GM19397 (cell line): ENCODE data around the gene GEMIN4.

Source experiments
- ATAC-seq: cut with Tn5 transposase; IDR thresholded peaks from one replicate; pipeline ENCODE4 v1.9.1; 2021; ENCODE audit warnings: mild to moderate bottlenecking, moderate library complexity; ENCODE audit not compliant: unreplicated experiment

The GEMIN4 gene

DNA sequence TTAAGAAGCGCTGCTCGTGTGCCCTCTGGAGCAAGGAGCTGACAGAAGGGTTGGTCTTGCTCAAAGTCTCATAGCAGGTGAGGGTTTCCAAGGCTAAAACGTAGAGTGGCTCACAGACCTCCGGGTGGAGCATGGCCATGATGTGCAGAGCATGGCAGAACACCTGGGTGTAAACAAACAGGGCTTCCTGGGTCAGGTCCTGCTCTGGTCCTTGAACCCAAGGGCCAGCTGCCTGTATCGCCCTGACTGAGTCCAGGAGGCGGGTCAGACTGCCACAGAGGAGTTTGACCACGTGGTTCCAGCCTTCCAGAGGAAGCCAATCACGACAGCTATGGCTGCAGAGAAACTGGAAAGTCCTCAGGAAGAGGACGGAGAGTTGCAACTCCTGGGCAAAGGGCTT lies 7.1 kb downstream of the GEMIN4 start:
- no peak for ATAC-seq

DNA sequence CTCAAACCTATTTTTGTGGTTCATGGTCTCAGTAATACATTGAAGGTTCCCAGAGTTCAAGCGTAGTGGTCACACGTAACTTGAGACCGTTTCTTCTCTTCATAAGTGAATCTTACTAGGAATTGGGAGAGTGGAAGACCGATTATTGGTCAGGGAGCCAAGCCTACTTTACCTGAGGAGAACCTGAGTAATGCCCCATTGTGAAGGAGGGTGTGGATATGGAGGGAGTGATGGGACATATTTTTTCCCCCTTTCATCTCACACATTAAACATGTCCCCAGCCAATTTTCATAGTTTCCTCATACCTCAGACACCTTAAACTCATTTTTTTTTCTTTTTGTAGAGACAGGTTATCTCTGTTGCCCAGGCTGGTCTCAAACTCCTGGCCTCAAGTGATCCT lies 8.9 kb downstream of the GEMIN4 start:
- ATAC-seq: no peak

GRCh38 chr17:742147-742793 lies 9.8 kb downstream of the GEMIN4 start:
- no peak for ATAC-seq

- peak; percentile 74 for ATAC-seq
These were observed 11.6 kb downstream of the GEMIN4 start for GRCh38 chr17:740240-741017.

- ATAC-seq: no peak
These were observed 14.4 kb downstream of the GEMIN4 start for GRCh38 chr17:737561-738113.

DNA sequence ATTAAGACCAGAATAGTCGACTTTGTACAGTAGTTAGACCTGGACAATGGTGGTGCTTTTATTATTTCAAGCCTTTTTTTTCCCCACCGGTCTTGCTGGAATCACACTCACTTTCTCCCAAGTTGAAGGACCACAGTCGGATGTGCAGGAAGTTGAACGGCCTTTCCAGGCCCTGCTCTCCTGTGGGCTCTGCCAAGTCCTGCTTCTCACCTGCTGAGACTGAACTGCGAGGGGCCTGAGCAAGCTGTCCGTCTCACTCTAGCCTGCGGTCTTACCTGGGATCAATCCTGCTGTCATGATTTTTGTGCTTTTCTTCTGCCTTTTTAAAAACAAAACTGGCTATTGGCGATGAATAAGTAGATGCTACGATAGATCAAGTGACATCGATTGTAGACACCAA lies 18.3 kb downstream of the GEMIN4 start:
- ATAC-seq: no peak

DNA sequence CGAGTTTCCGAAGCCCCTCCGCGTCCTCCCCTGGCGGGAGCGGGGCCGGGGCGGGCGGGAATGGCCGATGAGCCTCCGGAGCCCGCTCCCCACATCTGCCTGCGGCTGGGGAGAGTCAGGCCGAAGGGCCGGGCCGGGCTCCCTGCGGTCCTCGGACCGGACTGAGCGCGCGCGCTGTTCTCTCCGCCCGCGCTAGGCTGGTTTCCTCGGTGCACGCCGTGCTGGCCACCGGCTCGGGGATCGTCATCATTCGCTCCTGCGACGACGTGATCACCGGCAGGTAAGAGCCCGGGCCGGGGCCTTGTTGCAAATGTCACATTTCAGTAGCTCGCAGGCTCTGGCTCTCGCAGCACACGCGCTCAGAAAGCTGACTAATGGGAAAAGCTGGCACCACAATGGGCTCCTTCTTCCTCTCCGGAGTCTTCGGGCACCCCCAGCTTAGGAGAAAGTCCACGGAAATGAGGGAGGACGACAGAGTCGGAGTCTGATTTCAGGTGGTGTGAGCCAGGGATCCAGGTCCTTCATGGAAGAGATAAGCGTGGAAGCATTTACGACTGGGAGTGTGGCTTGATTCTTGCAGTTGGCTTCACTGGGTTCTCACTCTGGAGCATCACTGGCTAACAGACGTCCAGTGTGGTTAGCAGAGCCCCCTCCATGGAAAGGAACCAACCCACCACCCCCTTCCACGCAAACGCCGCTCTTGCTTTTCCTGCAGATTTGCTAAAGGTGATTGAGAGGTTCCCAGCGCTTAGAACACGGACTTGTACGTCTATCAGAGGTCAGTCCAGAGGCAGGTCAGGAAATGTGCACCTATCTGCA lies 19.0 kb downstream of the GEMIN4 start:
- peak; percentile 36 for ATAC-seq

GRCh38 chr17:732067-732901 lies 19.8 kb downstream of the GEMIN4 start, which contains the start of gene TLCD3A:
TSS of gene TLCD3A (plus strand) at chr17:732596. CDS start at chr17:732648, 52 bp downstream.
- peak; percentile 54 for ATAC-seq

- no peak for ATAC-seq
These were observed 20.4 kb downstream of the GEMIN4 start for GRCh38 chr17:731644-732066.

GRCh38 chr17:728911-729310 lies 23.2 kb downstream of the GEMIN4 start:
- ATAC-seq: no peak

GRCh38 chr17:726271-726919 lies 25.7 kb downstream of the GEMIN4 start:
- ATAC-seq: no peak

- no peak for ATAC-seq
These were observed 26.3 kb downstream of the GEMIN4 start for GRCh38 chr17:725746-726145.

DNA sequence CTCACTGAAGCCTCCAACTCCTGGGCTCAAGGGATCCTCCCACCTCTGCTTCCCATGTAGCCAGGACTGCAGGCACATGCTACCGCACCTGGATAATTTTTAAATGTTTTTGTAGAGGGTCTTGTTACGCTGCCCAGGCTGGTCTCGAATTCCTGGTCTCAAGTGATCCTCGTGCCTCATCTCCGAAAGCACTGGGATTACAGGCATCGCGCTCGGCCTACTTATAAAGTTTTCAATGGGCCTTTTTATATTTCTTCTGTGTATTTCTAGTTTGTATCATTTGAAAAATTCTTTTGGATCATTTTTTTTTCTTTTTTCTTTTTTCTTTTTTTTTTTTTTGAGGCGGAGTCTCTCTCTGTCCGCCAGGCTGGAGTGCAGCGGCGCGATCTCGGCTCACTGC lies 27.0 kb downstream of the GEMIN4 start:
- ATAC-seq: no peak

- no peak for ATAC-seq
These were observed 30.5 kb downstream of the GEMIN4 start for GRCh38 chr17:721540-721937.

GRCh38 chr17:720706-721539 lies 31.1 kb downstream of the GEMIN4 start:
- no peak for ATAC-seq

DNA sequence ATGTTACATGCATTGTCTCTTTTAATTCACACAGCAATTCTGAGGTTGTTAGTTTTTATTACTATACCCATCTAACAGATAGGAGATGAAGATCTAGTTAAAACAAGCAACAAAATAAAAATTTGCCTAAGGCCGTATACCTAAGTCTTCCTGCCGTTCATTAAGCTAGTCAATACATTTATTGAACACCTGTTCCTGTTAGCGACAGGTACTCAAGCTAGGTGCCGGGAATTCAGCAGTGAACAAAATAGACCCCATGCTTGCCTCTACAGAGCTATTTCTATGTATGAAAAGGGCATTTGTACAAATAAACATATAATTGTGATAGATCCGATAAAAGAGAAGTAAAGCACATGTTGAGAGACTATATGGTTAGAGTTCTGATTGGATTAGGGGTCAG lies 34.0 kb downstream of the GEMIN4 start:
- no peak for ATAC-seq

GRCh38 chr17:708132-708531 lies 43.9 kb downstream of the GEMIN4 start:
- no peak for ATAC-seq

DNA sequence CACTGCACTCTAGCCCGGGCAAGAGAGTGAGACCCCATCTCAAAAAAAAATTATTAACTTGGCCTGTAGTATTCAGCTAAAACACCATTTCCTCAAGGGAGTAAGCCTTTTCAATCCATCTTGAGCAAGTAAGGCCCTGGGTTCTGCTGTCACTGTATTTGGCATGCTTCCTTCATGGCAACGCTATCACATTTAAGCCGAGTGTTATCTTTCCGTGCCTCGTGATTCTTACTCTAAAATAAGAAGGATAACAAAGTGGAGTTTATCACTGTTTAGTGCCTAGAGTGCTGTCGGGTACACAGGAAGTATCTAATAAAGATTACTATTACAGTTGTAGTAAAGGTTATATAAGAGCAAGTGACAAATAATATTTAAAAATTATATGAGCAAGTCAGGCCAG lies 46.2 kb downstream of the GEMIN4 start:
- no peak for ATAC-seq

DNA sequence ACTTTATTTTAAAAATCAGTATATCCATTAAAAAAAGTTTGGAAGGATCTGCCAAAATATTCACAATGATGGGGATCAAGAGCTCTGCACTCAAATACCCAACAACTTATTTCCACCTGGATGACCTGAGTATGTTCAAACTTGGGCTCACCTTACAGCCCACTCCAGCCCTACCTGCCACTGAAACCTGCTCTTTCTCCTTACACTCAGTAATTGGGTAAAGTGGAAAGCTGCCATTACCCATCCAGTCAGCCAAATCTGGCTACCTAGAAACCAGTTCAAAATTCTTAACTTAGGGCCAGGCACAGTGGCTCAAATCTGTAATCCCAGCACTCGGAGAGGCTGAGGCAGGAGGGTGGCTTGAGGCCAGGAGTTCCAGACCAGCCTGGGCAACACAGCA lies 47.1 kb downstream of the GEMIN4 start:
- ATAC-seq: no peak
